DLD1 (cell line): ENCODE data around the gene WNT7B.

ENCODE experiments used
- in situ Hi-C: cut with HindIII; loops from 2 replicates; pipeline ENCODE4 v1.10.0; 2017; ENCODE audit warnings: low sequenced_read_pairs

The WNT7B gene

GRCh38 chr22:45975164-45976161 lies 1.5 kb downstream of the WNT7B start:
- in situ Hi-C loops, result no loop called here

GRCh38 chr22:45974498-45974897 lies 2.5 kb downstream of the WNT7B start:
- in situ Hi-C loops, result no loop called here

DNA sequence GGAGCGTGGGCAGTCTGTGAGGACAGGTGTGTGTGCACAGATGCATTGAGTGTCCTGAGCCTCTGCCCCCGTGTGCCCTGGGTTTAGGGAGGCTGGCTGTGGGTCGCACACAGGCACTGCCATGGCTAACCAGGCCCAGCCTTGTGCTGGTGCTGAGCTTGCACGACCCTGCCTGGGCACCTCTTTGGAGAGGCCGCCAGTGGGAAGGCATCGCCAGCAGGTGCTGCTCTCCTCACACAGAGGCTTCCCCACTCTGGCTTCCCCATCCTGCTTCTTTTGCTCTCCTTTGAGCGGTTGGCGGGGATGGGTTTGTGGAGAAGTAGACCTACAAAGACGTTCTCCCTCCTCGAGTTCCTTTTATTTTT lies 4.1 kb downstream of the WNT7B start:
- in situ Hi-C loops, result no loop called here

DNA sequence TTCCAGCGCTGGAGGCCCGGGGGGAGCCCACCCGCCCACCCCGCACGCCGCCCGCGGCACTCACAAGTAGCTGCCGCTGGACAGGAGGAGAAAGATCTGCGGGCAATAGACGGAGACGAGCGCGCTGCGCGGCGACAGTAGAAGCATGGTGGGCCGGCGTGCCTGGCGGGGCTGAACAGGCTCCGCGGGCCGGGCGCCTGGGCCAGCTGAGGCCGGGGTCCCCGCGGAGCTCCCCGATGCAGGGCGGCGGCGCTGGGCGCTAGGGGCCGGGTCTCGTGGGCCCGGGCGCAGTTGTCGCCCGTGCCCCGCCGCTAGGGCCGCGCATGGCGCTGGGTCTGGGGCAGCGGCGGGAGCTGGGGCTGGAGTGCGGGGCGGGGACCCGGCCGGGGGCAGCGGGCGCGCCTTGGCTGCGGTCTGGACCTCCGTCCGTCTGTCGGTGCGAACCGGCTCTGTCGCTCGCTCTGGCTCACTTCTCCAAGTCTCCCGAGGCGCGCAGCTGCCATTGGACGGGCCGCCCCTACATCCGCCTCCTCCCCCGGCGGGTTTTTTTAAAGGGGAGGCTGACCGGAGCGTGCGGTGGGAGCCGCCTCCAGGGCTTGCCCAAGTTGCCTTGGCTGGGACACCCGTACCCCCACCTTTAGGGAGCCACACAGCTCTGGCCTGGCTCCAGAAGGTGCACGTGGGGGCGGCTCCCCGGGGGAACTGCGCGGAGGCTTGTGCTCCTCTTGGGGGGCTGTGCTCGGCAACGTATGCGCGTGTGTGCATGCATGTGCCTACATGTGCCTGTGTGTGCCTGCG lies 4.7 kb downstream of the WNT7B start:
- in situ Hi-C loops, result no loop called here

DNA sequence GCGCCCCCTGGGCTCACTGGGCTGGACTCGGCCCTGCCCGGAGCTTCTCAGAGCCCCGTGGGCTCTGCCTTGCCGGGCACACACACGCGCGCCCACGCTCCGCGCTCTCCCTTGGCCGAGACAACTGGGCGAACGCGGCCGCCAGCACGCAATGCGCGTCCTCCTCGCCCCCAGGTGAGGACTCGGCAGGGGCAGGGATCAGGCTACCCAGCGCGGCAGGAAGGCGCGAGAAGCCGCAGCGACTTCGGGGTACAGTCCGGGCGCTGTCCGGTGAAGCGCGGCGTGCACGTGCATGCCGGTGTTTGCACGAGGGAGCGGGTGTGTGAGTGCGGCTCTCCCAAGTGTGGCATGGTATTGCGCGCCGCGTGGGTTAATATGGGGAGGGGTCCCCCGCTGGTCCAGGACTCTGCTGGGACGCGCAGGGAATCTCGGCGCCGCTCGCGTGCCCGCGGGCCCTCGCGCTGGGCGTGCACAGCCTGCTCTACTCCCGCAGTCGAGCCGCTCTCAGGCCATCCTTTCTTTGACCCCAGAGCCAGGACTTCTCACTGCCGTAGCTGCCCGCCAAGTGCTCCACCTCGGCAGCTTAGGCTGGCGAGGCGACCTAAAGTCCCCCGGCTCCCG lies 5.4 kb downstream of the WNT7B start:
- in situ Hi-C loops, result no loop called here

GRCh38 chr22:45970705-45971407 lies 6.1 kb downstream of the WNT7B start:
- in situ Hi-C loops, result no loop called here

DNA sequence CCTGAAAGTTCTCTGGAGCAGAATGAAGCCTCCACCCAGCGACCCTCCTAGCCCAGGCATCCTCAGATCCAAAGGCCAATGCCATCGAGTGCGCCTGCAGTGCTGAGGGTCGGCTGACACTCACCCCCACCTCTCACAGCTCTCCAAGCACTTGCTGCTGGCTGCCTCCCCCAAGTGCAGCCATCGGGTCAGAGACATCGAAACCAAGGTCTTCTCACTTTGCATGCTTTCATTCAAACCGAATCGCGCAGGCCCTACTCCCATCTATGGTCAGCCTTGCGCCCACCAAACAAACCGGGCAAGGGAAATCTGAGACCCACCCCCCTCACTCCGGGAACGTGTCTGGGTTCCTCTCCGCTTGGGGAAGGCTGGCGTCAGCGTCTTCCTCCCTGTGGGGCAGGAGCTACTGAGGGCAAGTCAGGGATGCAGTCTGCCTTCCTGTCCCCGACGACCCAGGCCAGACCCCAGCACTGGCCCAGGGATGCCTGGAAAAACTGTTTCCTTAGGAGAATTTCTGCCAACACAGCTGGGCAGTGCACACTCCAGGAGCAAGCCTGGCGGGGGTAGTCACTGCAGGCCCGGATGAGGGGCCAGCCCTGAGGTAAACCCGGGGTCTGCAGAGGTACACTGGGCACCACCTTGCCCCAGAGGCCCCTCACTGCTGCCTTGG lies 7.0 kb downstream of the WNT7B start:
- in situ Hi-C loops, result no loop called here

GRCh38 chr22:45969414-45969799 lies 7.6 kb downstream of the WNT7B start:
- in situ Hi-C loops, result no loop called here

GRCh38 chr22:45968751-45969413 lies 8.1 kb downstream of the WNT7B start:
- in situ Hi-C loops, result no loop called here

- in situ Hi-C loops, result no loop called here
Observed at GRCh38 chr22:45968003-45968650, 8.8 kb downstream of the WNT7B start.

DNA sequence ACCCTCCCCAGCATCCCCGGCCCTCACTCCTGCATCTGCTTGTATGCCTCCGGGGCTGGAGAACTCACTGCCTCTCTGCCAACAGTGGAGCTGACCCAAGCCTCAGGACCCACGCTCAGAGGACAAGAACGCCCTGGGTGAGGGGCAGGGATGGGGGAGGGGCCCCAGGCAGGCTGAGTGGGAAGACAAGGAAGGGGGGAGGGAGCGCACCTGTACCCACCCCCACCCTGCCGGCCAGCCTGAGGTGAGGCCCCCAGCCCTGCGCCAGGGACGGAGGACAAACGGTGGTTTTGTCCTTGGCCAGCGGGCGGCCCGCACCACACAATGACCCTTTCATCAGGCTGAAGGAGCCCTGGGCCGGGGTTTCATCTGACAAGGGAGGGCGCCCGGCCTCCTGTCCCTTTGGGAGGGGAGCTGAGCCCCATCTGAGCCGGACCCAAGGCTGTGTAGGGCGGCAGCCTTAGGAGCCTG lies 10.0 kb downstream of the WNT7B start:
- in situ Hi-C loops, result no loop called here

GRCh38 chr22:45966320-45966894 lies 10.6 kb downstream of the WNT7B start:
- in situ Hi-C loops, result no loop called here

DNA sequence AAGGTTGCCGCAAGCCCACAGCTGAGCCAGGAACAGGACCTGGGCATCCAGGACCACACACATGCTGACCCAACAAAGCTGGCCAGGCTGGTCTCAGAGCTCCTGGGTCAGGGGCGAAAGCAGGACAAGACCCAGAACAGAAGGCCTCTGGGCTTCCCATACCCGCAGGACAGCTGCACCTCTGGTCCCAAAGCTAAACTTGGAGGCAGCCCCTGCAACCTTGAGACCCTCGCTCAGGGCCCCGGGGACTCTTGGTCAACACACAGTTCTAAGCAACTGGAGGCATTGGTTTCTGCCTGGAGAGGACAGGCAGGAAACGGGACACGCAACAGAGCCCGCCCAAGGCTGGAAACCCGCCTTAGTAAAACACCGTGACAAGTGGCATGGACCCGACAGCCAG lies 11.4 kb downstream of the WNT7B start:
- in situ Hi-C loops, result no loop called here

DNA sequence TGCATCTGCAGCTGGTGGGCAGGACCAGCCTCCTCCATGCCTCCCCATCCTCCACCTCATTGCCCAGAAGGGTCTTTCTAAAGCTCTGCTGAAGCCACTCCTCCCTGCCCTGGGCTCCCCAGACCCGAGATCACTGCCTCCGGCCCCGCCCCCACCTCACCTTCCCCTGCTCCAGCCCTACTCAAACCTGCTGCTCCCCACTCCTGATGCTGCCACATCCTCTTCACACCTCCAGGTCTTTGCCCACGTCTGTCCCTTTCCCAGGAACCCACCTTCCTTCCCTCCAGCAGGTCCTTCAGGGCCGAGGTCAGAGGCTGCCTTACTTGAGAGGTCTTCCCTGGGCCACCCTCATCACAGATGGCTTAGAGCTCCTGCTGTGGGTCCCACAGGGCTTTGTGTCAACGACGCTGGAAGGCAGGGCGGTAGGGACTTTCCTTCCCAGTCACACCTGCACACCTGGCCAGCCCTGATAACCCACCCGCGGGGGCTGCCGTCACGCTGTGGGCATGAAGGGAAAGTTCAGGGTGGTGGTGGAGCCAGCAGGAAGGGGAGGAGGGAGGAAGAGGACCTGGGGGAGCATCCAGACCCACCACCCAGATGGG lies 11.9 kb downstream of the WNT7B start:
- in situ Hi-C loops, result no loop called here

DNA sequence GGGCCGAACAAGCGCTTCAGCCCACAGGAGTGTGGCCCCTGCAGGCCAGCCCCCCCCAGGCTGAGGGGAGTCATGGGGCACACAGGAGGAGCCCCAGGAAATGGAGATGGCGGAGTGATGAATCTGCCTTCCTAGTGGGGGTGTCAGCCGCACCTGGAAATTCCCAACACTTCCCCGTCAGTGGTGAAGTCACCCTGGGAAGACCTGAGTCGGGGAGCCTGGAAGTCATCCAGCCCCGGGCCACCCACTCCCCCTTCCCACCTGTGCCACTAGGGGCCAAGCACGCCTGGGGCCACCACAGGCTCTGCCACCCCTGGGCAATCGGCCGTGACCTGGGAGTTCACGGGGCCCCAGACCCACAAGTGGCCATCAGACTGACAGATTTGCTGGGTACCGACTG lies 12.6 kb downstream of the WNT7B start:
- in situ Hi-C loops, result no loop called here

- in situ Hi-C loops, result no loop called here
Observed at GRCh38 chr22:45963821-45964220, 13.1 kb downstream of the WNT7B start.

DNA sequence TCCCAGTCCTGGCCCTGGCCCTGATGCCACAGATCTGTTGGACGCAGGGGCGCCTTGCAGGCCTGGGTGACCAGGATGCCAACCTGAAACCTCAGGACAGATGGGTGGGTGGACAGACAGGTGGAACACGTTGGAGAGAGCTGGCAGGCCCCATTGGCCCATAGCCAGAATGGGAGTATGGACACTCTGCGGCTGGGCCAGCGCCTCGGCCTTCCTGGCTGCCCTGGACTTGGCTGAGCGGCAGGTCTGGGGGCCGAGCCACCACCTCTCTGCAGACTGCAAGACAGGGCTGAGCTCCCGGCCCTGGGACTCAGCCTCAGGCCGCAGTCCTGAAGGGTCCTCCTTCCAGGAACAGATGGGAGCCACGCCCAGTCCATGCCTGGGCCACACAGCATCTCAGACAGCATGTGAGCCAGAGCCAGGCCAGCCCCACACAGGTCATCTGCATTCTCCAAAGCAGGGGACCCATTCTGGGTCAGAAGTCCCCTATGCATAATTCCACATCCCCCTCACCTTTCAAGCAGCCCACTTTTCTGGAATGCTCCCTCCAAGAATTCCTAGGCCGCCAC lies 14.1 kb downstream of the WNT7B start:
- in situ Hi-C loops, result no loop called here

DNA sequence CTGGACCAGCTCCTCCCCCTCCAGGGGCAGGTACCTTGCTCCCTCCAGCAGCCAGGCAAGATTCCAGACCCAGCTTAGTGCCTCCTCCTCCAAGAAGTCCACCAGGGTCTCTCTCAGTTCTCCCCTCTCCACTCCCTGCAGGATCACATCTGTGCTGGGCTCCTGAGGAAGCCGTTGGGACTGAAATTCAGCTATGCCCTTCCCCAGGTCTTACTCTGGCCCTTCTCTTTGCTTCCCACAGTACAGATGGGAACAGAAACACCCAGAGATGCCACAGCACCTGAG lies 14.6 kb downstream of the WNT7B start:
- in situ Hi-C loops, result no loop called here
